ENCODE results near the gene SV2C.
"Not testable (repeated sequence)": the region's sequence is repeated elsewhere in the genome, so short reads cannot be mapped to it uniquely, and the experiment has no call there.

Gene SV2C

GRCh38 chr5:76199336-76200318 is 116.4 kb downstream of the SV2C start:
- DNase-seq (ENCODE audit: low read depth in 2 of 2): no peak

- DNase-seq (ENCODE audit: low read depth in 2 of 2): no peak
Observed at GRCh38 chr5:76202182-76202581, 119.0 kb downstream of the SV2C start.

- no peak for DNase-seq (ENCODE audit: low read depth in 2 of 2)
Observed at GRCh38 chr5:76204191-76204590, 121.0 kb downstream of the SV2C start.

GRCh38 chr5:76204713-76205112 is 121.5 kb downstream of the SV2C start:
- DNase-seq (ENCODE audit: low read depth in 2 of 2): no peak

- DNase-seq (ENCODE audit: low read depth in 2 of 2): no peak
Observed at GRCh38 chr5:76207120-76207519, 123.9 kb downstream of the SV2C start.

- no peak for DNase-seq (ENCODE audit: low read depth in 2 of 2)
Observed at GRCh38 chr5:76209297-76209696, 126.1 kb downstream of the SV2C start.

GRCh38 chr5:76210946-76211345 is 127.8 kb downstream of the SV2C start:
- DNase-seq (ENCODE audit: low read depth in 2 of 2): no peak

GRCh38 chr5:76213858-76214257 is 130.7 kb downstream of the SV2C start:
- no peak for DNase-seq (ENCODE audit: low read depth in 2 of 2)

- no peak for DNase-seq (ENCODE audit: low read depth in 2 of 2)
Observed at GRCh38 chr5:76216748-76217147, 133.6 kb downstream of the SV2C start.

- no peak for DNase-seq (ENCODE audit: low read depth in 2 of 2)
Observed at GRCh38 chr5:76219636-76220035, 136.5 kb downstream of the SV2C start.

GRCh38 chr5:76221311-76221710 is 138.1 kb downstream of the SV2C start:
- no peak for DNase-seq (ENCODE audit: low read depth in 2 of 2)

- no peak for DNase-seq (ENCODE audit: low read depth in 2 of 2)
Observed at GRCh38 chr5:76222318-76222717, 139.1 kb downstream of the SV2C start.

- no peak for DNase-seq (ENCODE audit: low read depth in 2 of 2)
Observed at GRCh38 chr5:76223696-76224095, 140.5 kb downstream of the SV2C start.

- no peak for DNase-seq (ENCODE audit: low read depth in 2 of 2)
Observed at GRCh38 chr5:76224898-76225297, 141.7 kb downstream of the SV2C start.

- no peak for DNase-seq (ENCODE audit: low read depth in 2 of 2)
Observed at GRCh38 chr5:76225336-76225735, 142.2 kb downstream of the SV2C start.

GRCh38 chr5:76229900-76230299 is 146.7 kb downstream of the SV2C start:
- no peak for DNase-seq (ENCODE audit: low read depth in 2 of 2)

GRCh38 chr5:76230711-76231285 is 147.6 kb downstream of the SV2C start:
- DNase-seq (ENCODE audit: low read depth in 2 of 2): no peak

GRCh38 chr5:76234665-76235064 is 151.5 kb downstream of the SV2C start:
- no peak for DNase-seq (ENCODE audit: low read depth in 2 of 2)

GRCh38 chr5:76236684-76237083 is 153.5 kb downstream of the SV2C start:
- DNase-seq (ENCODE audit: low read depth in 2 of 2): no peak

- no peak for DNase-seq (ENCODE audit: low read depth in 2 of 2)
Observed at GRCh38 chr5:76240336-76240735, 157.2 kb downstream of the SV2C start.

- not testable (repeated sequence) for DNase-seq (ENCODE audit: low read depth in 2 of 2)
Observed at GRCh38 chr5:76242155-76242554, 159.0 kb downstream of the SV2C start.

GRCh38 chr5:76245590-76245989 is 162.4 kb downstream of the SV2C start:
- no peak for DNase-seq (ENCODE audit: low read depth in 2 of 2)

- DNase-seq (ENCODE audit: low read depth in 2 of 2): no peak
Observed at GRCh38 chr5:76249621-76250020, 166.4 kb downstream of the SV2C start.

All from stimulated activated CD4-positive, alpha-beta T cell treated with anti-CD3 and anti-CD28 coated beads, Interleukin-1b, Interleukin-23, amount 100 ng/mL, for 4 hours (primary cell).